GM12892 (cell line): ENCODE results near the gene SPACA7.

ENCODE experiments used
- DNase-seq: peaks from one replicate; pipeline ENCODE4 v3.0.0; 2011; ENCODE audit not compliant: insufficient read length
- FAIRE-seq: peaks from 2 replicates; lab custom pipeline; 2011; peaks lifted over from hg19 to GRCh38; lab: Jason Lieb, UNC
- POLR2A ChIP-seq: IDR thresholded peaks from 2 replicates; pipeline ENCODE4 v1.6.1; 2011; ENCODE audit warnings: low read depth, low read length, control low read depth
- POLR2AphosphoS5 ChIP-seq: IDR thresholded peaks from 2 replicates; pipeline ENCODE4 v1.6.1; 2011; ENCODE audit warnings: low read depth, low read length, control low read depth
- TAF1 ChIP-seq: IDR thresholded peaks from 2 replicates; pipeline ENCODE4 v1.6.1; 2011; ENCODE audit warnings: low read depth, mild to moderate bottlenecking, control low read depth, low read length, borderline replicate concordance

Gene SPACA7

GRCh38 chr13:112444416-112445399, 68.6 kb downstream of the SPACA7 start:
- FAIRE-seq (no peak), DNase-seq (no peak)
- TF ChIP-seq POLR2AphosphoS5 (no peak), POLR2A (no peak), TAF1 (no peak)

- TF ChIP-seq TAF1 (no peak), POLR2AphosphoS5 (no peak), POLR2A (no peak)
- DNase-seq (no peak), FAIRE-seq (no peak)
Observed at GRCh38 chr13:112445411-112446271, 69.5 kb downstream of the SPACA7 start.

- DNase-seq (no peak), FAIRE-seq (no peak)
- TF ChIP-seq POLR2AphosphoS5 (no peak), TAF1 (no peak)
Observed at GRCh38 chr13:112446347-112446861, 70.2 kb downstream of the SPACA7 start.

- TF ChIP-seq TAF1 (no peak), POLR2A (no peak), POLR2AphosphoS5 (no peak)
- DNase-seq (no peak), FAIRE-seq (no peak)
Observed at GRCh38 chr13:112446867-112447266, 70.7 kb downstream of the SPACA7 start.

- FAIRE-seq: no peak
Observed at GRCh38 chr13:112447306-112447705, 71.2 kb downstream of the SPACA7 start.

GRCh38 chr13:112447761-112448603, 71.8 kb downstream of the SPACA7 start:
- FAIRE-seq (no peak), DNase-seq (no peak)
- TF ChIP-seq POLR2AphosphoS5 (no peak), TAF1 (no peak), POLR2A (no peak)

More at GRCh38 chr13:112447306-112447705, 71.2 kb downstream of the SPACA7 start:
- DNase-seq: no peak
- TF ChIP-seq TAF1: no peak

- FAIRE-seq (no peak), DNase-seq (no peak)
- TF ChIP-seq POLR2AphosphoS5: no peak
- TF ChIP-seq TAF1: no peak
- no peak for TF ChIP-seq POLR2A
Observed at GRCh38 chr13:112448621-112449544, 72.7 kb downstream of the SPACA7 start.

- DNase-seq: no peak
- no peak for TF ChIP-seq POLR2AphosphoS5
- no peak for TF ChIP-seq POLR2A
- no peak for TF ChIP-seq TAF1
- FAIRE-seq: no peak
Observed at GRCh38 chr13:112449545-112449930, 73.4 kb downstream of the SPACA7 start.

GRCh38 chr13:112450118-112450903, 74.2 kb downstream of the SPACA7 start:
- DNase-seq: no peak
- TF ChIP-seq TAF1 (no peak), POLR2AphosphoS5 (no peak), POLR2A (no peak)
- no peak for FAIRE-seq

- no peak for TF ChIP-seq TAF1
- no peak for TF ChIP-seq POLR2A
- no peak for TF ChIP-seq POLR2AphosphoS5
- FAIRE-seq (no peak), DNase-seq (no peak)
Observed at GRCh38 chr13:112450904-112451240, 74.7 kb downstream of the SPACA7 start.
